Measurements from ENCODE around the gene NR0B2. TPM values are rescaled to one million over a fixed set of nuclear protein-coding genes. Genes with fewer than 3 reads are reported as not detected.

Gene NR0B2
- total and polyA plus RNA-seq, 2 of the 13 experiments (the other 11 are each of a cell fraction or from before 2014, with no cell fraction given): 72.5 to 133 TPM

DNA sequence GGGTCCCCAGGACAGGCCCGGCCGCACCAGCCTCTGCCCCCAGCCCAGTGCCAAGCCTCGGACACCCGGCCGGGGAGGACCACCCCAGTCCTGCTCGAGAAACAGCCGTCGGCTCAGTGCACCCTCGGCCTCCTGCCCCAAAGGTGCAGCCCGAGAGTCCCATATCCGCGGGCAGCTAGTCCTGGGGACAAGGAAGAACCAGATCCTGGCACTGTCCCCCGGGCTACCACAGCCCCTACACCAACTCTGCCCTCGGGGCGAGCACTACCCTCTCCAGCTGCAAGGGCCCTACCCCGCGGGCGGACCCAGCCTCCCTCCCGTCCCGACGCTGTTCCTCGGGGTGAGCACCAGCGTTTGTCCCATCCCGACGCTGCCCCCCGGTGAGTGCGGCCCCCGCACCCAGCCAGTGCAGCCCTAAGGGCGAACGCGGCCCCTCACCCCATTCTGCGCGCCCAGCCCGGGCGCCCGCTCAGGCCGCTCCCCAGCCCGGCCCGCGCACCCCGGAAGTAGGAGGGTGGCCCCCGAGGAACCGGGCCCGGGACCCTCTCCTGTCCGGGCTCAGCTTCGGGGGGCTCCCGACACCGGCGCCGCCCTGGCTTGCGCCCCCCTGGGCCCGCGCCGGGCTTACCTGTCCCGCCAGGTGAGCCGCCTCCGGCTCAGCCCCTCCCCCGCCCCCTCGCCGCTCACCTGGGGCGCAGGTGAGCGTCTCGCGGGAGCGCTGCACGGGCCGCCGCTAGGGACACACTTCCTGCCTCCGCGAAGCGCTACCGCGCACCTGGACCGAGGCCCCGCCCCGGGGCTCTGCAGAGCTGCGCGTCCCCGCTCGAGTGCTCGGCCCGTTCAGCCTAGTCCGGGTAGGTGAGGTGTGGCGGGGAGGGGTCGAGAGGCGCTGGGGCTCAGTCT lies 46.2 kb upstream of the NR0B2 start, which contains the start of gene KDF1 (continued):
- TF ChIP-seq NR2F1 (CRISPR knock-in tag; IDR thresholded peaks at IDR 0.05) (no peak), TEAD3 (CRISPR knock-in tag; optimal IDR thresholded peaks at IDR 0.05; ENCODE audit: borderline replicate concordance) (peak; percentile 48), ELF4 (CRISPR knock-in tag; IDR thresholded peaks at IDR 0.05; ENCODE audit: borderline replicate concordance) (no peak), ZFY (CRISPR knock-in tag; IDR thresholded peaks at IDR 0.05) (peak; percentile 55), JDP2 (CRISPR knock-in tag; IDR thresholded peaks at IDR 0.05; ENCODE audit: borderline replicate concordance) (no peak), PHF21A (CRISPR knock-in tag; IDR thresholded peaks at IDR 0.05) (peak; percentile 31; the same call in 1 of the 2 replicates), RARA (CRISPR knock-in tag; IDR thresholded peaks at IDR 0.05) (peak; percentile 29; the same call in 1 of the 2 replicates), CREM (IDR thresholded peaks at IDR 0.05) (no peak), CREM (CRISPR knock-in tag; IDR thresholded peaks at IDR 0.05) (no peak)
- TF ChIP-seq, protein P1, sequence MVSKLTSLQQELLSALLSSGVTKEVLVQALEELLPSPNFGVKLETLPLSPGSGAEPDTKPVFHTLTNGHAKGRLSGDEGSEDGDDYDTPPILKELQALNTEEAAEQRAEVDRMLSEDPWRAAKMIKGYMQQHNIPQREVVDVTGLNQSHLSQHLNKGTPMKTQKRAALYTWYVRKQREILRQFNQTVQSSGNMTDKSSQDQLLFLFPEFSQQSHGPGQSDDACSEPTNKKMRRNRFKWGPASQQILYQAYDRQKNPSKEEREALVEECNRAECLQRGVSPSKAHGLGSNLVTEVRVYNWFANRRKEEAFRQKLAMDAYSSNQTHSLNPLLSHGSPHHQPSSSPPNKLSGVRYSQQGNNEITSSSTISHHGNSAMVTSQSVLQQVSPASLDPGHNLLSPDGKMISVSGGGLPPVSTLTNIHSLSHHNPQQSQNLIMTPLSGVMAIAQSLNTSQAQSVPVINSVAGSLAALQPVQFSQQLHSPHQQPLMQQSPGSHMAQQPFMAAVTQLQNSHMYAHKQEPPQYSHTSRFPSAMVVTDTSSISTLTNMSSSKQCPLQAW (CRISPR knock-in tag; IDR thresholded peaks at IDR 0.05): peak; percentile 50; the same call in 1 of the 2 replicates
- TF ChIP-seq, protein P2, sequence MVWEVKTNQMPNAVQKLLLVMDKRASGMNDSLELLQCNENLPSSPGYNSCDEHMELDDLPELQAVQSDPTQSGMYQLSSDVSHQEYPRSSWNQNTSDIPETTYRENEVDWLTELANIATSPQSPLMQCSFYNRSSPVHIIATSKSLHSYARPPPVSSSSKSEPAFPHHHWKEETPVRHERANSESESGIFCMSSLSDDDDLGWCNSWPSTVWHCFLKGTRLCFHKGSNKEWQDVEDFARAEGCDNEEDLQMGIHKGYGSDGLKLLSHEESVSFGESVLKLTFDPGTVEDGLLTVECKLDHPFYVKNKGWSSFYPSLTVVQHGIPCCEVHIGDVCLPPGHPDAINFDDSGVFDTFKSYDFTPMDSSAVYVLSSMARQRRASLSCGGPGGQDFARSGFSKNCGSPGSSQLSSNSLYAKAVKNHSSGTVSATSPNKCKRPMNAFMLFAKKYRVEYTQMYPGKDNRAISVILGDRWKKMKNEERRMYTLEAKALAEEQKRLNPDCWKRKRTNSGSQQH (CRISPR knock-in tag; IDR thresholded peaks at IDR 0.05; ENCODE audit: low read depth): peak; percentile 23; the same call in 1 of the 2 replicates
- TF ChIP-seq, protein P3, sequence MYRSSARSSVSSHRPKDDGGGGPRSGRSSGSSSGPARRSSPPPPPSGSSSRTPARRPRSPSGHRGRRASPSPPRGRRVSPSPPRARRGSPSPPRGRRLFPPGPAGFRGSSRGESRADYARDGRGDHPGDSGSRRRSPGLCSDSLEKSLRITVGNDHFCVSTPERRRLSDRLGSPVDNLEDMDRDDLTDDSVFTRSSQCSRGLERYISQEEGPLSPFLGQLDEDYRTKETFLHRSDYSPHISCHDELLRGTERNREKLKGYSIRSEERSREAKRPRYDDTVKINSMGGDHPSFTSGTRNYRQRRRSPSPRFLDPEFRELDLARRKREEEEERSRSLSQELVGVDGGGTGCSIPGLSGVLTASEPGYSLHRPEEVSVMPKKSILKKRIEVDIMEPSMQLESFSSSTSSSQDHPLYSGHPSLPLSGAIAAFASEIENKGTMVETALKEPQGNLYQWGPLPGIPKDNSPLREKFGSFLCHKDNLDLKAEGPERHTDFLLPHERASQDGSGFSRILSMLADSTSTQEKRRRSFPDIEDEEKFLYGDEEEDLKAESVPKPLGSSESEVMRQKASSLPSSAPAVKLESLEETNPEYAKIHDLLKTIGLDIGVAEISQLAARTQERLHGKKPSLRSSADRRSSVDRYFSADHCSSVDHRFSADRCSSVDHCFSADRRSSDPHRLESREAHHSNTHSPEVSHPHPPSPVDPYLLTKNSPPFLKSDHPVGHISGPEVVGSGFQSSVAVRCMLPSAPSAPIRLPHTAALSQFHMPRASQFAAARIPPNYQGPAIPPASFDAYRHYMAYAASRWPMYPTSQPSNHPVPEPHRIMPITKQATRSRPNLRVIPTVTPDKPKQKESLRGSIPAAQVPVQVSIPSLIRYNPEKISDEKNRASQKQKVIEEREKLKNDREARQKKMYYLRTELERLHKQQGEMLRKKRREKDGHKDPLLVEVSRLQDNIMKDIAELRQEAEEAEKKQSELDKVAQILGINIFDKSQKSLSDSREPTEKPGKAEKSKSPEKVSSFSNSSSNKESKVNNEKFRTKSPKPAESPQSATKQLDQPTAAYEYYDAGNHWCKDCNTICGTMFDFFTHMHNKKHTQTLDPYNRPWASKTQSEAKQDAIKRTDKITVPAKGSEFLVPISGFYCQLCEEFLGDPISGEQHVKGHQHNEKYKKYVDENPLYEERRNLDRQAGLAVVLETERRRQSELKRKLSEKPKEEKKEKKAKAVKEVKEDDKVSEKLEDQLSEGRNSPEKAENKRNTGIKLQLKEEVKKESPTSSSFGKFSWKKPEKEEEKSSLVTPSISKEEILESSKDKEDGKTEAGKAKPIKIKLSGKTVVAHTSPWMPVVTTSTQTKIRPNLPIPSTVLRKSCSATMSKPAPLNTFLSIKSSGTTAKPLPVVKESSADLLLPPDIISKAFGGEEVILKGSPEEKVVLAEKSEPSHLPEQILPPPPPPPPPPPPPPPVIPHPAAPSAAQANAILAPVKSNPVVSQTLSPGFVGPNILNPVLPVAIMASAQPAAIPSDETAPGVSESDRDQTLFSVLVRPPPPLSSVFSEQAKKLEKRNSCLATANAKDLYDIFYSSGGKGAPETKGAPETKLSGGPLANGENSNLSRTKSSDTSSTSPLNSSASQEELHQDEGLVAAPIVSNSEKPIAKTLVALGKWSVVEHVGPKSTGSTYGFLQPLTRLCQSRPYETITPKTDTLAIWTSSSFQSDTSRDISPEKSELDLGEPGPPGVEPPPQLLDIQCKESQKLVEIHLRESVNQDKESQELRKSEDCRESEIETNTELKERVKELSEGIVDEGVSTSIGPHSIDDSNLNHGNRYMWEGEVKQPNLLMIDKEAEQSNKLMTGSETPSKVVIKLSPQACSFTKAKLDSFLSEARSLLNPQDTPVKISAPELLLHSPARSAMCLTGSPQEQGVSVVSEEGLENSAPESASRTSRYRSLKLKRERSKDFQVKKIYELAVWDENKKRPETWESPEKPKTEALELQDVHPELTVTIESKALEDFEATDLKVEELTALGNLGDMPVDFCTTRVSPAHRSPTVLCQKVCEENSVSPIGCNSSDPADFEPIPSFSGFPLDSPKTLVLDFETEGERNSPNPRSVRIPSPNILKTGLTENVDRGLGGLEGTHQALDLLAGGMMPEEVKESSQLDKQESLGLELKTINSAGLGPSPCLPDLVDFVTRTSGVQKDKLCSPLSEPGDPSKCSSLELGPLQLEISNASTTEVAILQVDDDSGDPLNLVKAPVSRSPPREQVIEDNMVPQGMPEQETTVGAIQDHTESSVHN (CRISPR knock-in tag; IDR thresholded peaks at IDR 0.05): no peak
- TF ChIP-seq, protein P4, sequence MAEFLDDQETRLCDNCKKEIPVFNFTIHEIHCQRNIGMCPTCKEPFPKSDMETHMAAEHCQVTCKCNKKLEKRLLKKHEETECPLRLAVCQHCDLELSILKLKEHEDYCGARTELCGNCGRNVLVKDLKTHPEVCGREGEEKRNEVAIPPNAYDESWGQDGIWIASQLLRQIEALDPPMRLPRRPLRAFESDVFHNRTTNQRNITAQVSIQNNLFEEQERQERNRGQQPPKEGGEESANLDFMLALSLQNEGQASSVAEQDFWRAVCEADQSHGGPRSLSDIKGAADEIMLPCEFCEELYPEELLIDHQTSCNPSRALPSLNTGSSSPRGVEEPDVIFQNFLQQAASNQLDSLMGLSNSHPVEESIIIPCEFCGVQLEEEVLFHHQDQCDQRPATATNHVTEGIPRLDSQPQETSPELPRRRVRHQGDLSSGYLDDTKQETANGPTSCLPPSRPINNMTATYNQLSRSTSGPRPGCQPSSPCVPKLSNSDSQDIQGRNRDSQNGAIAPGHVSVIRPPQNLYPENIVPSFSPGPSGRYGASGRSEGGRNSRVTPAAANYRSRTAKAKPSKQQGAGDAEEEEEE (CRISPR knock-in tag; IDR thresholded peaks at IDR 0.05; ENCODE audit: borderline replicate concordance): no peak
- TF ChIP-seq, protein P5, sequence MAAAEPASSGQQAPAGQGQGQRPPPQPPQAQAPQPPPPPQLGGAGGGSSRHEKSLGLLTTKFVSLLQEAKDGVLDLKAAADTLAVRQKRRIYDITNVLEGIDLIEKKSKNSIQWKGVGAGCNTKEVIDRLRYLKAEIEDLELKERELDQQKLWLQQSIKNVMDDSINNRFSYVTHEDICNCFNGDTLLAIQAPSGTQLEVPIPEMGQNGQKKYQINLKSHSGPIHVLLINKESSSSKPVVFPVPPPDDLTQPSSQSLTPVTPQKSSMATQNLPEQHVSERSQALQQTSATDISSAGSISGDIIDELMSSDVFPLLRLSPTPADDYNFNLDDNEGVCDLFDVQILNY (CRISPR knock-in tag; conservative IDR thresholded peaks at IDR 0.05): no peak

All from HepG2 (cell line).